Measurements from ENCODE around the gene SOX6. TPM values are rescaled to one million over a fixed set of nuclear protein-coding genes. Genes with fewer than 3 reads are reported as not detected.

The SOX6 gene
- total RNA-seq, 1 donor from 2014 or later: 13.2 TPM

DNA sequence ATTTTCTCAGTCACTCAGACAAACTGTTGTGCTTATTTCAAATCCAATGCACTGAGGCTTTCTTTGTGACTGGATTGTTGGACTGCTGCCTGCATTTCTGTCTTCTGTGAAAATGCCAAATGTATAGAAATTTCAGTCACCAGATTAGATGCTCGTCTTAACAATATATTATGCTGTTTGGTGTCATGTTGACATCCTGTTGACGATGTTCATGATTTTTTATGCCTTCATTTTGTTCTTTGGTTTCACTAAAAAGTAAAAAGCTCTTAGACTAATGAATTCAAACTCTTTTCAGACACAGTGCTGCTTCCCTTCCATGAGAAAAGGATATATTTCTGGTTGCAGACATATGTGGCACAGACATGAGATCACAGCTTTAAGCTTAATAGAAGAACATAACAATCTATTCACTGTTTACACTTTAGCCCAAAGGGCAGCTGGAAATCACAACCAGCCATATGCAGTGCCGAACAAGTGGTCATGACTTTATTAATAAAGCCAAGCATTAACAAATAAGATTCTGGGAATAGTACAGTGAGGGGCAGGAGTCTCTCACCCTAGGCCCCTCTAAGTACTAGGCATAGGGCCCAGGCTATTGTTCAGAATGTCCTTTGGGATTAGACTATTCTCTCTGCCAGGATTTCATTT, 9.4 kb upstream of the SOX6 start:
- no peak overlapping the region for H3K27ac Mint-ChIP-seq (ENCODE audit: unreplicated experiment)
- Histone ChIP-seq H3K36me3 (ENCODE audit: insufficient read depth, low read length) (no peaks in the 10 kb centered on the region), H3K27me3 (ENCODE audit: insufficient read depth, low read length) (no peaks in the 10 kb centered on the region), H3K4me3 (ENCODE audit: insufficient read depth, low read depth, low read length) (no peak overlapping the region), H3K79me2 (ENCODE audit: insufficient read depth, low read length) (no peaks in the 10 kb centered on the region), H3K4me2 (ENCODE audit: low read length) (no peak overlapping the region), H3K4me1 (ENCODE audit: insufficient read depth, low read length) (no peaks in the 10 kb centered on the region), H3K9ac (ENCODE audit: low read length) (no peak overlapping the region), H4K20me1 (ENCODE audit: insufficient read depth, low read length) (no peaks in the 10 kb centered on the region), H3K9me3 (ENCODE audit: insufficient read depth, low read depth, low read length) (peaks cover 3% of the 10 kb centered on the region), H3K27ac (ENCODE audit: low read depth, low read length) (no peak overlapping the region), H2AFZ (ENCODE audit: low read depth, low read length) (no peak overlapping the region)
- H3K4me1 Mint-ChIP-seq (ENCODE audit: low read depth, unreplicated experiment): no peaks in the 10 kb centered on the region
- H3K4me3 Mint-ChIP-seq (ENCODE audit: unreplicated experiment): no peak overlapping the region
- no peaks in the 10 kb centered on the region for H3K36me3 Mint-ChIP-seq (ENCODE audit: low read depth, unreplicated experiment)
- H3K27me3 Mint-ChIP-seq (ENCODE audit: low read depth, unreplicated experiment): no peaks in the 10 kb centered on the region
- DNase-seq (ENCODE audit: low read depth) (no peak), FAIRE-seq (no peak)
- TF ChIP-seq EZH2 (IDR thresholded peaks at IDR 0.05; ENCODE audit: insufficient read depth, low read length): no peak
- TF ChIP-seq, protein P1, sequence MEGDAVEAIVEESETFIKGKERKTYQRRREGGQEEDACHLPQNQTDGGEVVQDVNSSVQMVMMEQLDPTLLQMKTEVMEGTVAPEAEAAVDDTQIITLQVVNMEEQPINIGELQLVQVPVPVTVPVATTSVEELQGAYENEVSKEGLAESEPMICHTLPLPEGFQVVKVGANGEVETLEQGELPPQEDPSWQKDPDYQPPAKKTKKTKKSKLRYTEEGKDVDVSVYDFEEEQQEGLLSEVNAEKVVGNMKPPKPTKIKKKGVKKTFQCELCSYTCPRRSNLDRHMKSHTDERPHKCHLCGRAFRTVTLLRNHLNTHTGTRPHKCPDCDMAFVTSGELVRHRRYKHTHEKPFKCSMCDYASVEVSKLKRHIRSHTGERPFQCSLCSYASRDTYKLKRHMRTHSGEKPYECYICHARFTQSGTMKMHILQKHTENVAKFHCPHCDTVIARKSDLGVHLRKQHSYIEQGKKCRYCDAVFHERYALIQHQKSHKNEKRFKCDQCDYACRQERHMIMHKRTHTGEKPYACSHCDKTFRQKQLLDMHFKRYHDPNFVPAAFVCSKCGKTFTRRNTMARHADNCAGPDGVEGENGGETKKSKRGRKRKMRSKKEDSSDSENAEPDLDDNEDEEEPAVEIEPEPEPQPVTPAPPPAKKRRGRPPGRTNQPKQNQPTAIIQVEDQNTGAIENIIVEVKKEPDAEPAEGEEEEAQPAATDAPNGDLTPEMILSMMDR (IDR thresholded peaks at IDR 0.05; ENCODE audit: insufficient read depth, low read depth, low read length): no peak
- no peaks in the 10 kb centered on the region for H3K9me3 Mint-ChIP-seq (ENCODE audit: unreplicated experiment)

DNA sequence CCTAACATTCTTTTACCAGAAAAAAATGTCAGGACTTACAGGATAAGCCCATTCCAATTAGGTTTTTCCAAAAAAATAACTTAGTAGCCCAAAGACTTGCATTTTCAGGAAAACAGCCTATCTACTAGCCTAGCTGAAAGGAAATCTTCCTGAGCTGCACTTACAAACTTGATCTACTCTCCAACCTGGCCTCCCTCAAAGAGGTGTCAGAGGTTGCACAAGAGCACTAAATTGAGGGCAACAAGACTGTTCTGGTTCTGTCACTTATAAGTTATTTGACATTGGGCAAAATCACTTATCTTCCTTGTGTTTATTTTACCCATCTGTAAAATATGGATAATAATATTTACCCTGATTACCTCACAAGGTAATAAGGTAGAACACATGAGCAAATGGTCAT, 7.9 kb upstream of the SOX6 start:
- Histone ChIP-seq H3K4me2 (ENCODE audit: low read length) (no peak overlapping the region), H3K9ac (ENCODE audit: low read length) (no peak overlapping the region), H4K20me1 (ENCODE audit: insufficient read depth, low read length) (no peaks in the 10 kb centered on the region), H3K27me3 (ENCODE audit: insufficient read depth, low read length) (no peaks in the 10 kb centered on the region), H3K79me2 (ENCODE audit: insufficient read depth, low read length) (no peaks in the 10 kb centered on the region), H2AFZ (ENCODE audit: low read depth, low read length) (no peak overlapping the region), H3K4me3 (ENCODE audit: insufficient read depth, low read depth, low read length) (no peak overlapping the region), H3K27ac (ENCODE audit: low read depth, low read length) (no peak overlapping the region), H3K9me3 (ENCODE audit: insufficient read depth, low read depth, low read length) (no peaks in the 10 kb centered on the region), H3K36me3 (ENCODE audit: insufficient read depth, low read length) (no peaks in the 10 kb centered on the region), H3K4me1 (ENCODE audit: insufficient read depth, low read length) (no peaks in the 10 kb centered on the region)
- Mint-ChIP-seq H3K36me3 (ENCODE audit: low read depth, unreplicated experiment) (no peaks in the 10 kb centered on the region), H3K4me1 (ENCODE audit: low read depth, unreplicated experiment) (no peaks in the 10 kb centered on the region), H3K27me3 (ENCODE audit: low read depth, unreplicated experiment) (no peaks in the 10 kb centered on the region), H3K4me3 (ENCODE audit: unreplicated experiment) (no peak overlapping the region), H3K27ac (ENCODE audit: unreplicated experiment) (no peak overlapping the region), H3K9me3 (ENCODE audit: unreplicated experiment) (no peaks in the 10 kb centered on the region)
- FAIRE-seq (no peak), DNase-seq (ENCODE audit: low read depth) (no peak)
- TF ChIP-seq EZH2 (IDR thresholded peaks at IDR 0.05; ENCODE audit: insufficient read depth, low read length): no peak
- TF ChIP-seq, protein P1 (IDR thresholded peaks at IDR 0.05; ENCODE audit: insufficient read depth, low read depth, low read length): no peak

DNA sequence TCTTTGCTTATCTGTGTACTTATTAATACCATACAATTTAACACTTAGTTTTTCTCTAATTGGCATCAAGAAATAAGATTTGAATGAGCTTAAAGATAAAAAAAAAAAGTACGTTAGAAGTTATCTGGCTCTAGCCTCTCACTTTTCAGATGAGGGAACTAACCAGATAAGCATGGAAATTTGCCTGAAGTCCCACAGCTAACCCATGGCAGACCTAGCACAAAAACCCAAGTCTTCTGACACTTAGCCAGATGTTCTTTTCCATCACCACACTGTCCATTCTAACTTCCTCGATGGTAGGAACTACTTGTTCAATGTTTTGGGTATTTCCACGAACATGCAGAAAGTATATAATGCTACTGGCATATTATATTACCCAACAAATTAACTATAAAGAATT, 7.4 kb upstream of the SOX6 start:
- Mint-ChIP-seq H3K4me1 (ENCODE audit: low read depth, unreplicated experiment) (peaks cover 2% of the 10 kb centered on the region), H3K27ac (ENCODE audit: unreplicated experiment) (no peak overlapping the region), H3K9me3 (ENCODE audit: unreplicated experiment) (no peaks in the 10 kb centered on the region), H3K4me3 (ENCODE audit: unreplicated experiment) (no peak overlapping the region), H3K27me3 (ENCODE audit: low read depth, unreplicated experiment) (no peaks in the 10 kb centered on the region), H3K36me3 (ENCODE audit: low read depth, unreplicated experiment) (no peaks in the 10 kb centered on the region)
- Histone ChIP-seq H3K27ac (ENCODE audit: low read depth, low read length) (no peak overlapping the region), H3K4me3 (ENCODE audit: insufficient read depth, low read depth, low read length) (no peak overlapping the region), H4K20me1 (ENCODE audit: insufficient read depth, low read length) (no peaks in the 10 kb centered on the region), H3K36me3 (ENCODE audit: insufficient read depth, low read length) (no peaks in the 10 kb centered on the region), H2AFZ (ENCODE audit: low read depth, low read length) (no peak overlapping the region), H3K9me3 (ENCODE audit: insufficient read depth, low read depth, low read length) (no peaks in the 10 kb centered on the region), H3K4me2 (ENCODE audit: low read length) (no peak overlapping the region), H3K9ac (ENCODE audit: low read length) (no peak overlapping the region), H3K79me2 (ENCODE audit: insufficient read depth, low read length) (no peaks in the 10 kb centered on the region), H3K27me3 (ENCODE audit: insufficient read depth, low read length) (no peaks in the 10 kb centered on the region), H3K4me1 (ENCODE audit: insufficient read depth, low read length) (no peaks in the 10 kb centered on the region)
- DNase-seq (ENCODE audit: low read depth): no peak
- no peak for FAIRE-seq
- no peak for TF ChIP-seq EZH2 (IDR thresholded peaks at IDR 0.05; ENCODE audit: insufficient read depth, low read length)
- TF ChIP-seq, protein P1 (IDR thresholded peaks at IDR 0.05; ENCODE audit: insufficient read depth, low read depth, low read length): no peak

All from astrocyte (in vitro differentiated cells and primary cell).